ENCODE data around the gene FUOM. TPM values are rescaled to one million over a fixed set of nuclear protein-coding genes. Genes with fewer than 3 reads are reported as not detected.

The FUOM gene
- total and polyA plus RNA-seq, 4 donors, result 15.2 to 54.8 (median 24.9) TPM

GRCh38 chr10:133365461-133366129, 7.8 kb upstream of the FUOM start:
- no peak for ATAC-seq (ENCODE audit: low FRiP score)
- Histone ChIP-seq H3K27ac (ENCODE audit: low read depth in 1 of 2, low read length in 2 of 2) (no peak overlapping the region), H3K36me3 (ENCODE audit: control insufficient read depth in 1 of 2, insufficient read depth in 2 of 2, low read length in 1 of 2) (peaks cover 8 to 10% of the 10 kb centered on the region in 2 donors)

GRCh38 chr10:133364645-133365431, 7.0 kb upstream of the FUOM start:
- DNase-seq (peak in 1 of 2 donors; percentile 69), ATAC-seq (ENCODE audit: low FRiP score) (no peak)
- Histone ChIP-seq H3K4me1 (ENCODE audit: control insufficient read depth in 1 of 2, insufficient read depth in 2 of 2, low read length in 2 of 2) (no peaks in the 10 kb centered on the region), H3K27ac (ENCODE audit: low read depth in 1 of 2, low read length in 2 of 2) (no peak overlapping the region), H3K9me3 (ENCODE audit: control insufficient read depth, low read length) (no peaks in the 10 kb centered on the region), H3K27me3 (ENCODE audit: control insufficient read depth in 1 of 2, insufficient read depth in 2 of 2, low read length in 1 of 2) (no peaks in the 10 kb centered on the region), H3K36me3 (ENCODE audit: control insufficient read depth in 1 of 2, insufficient read depth in 2 of 2, low read length in 1 of 2) (peaks cover 8 to 10% of the 10 kb centered on the region in 2 donors), H3K4me3 (ENCODE audit: low read length in 2 of 2) (no peak overlapping the region)
- 86 to 89% methylated on average over 29 of the region's 29 CpGs for WGBS, 2 donors
- intact Hi-C loops (cut with DNase I), result no loop called here

More at GRCh38 chr10:133365461-133366129, 7.8 kb upstream of the FUOM start:
- 88% methylated on average over 13 of the region's 13 CpGs for WGBS, 2 donors
- intact Hi-C loops (cut with DNase I), result no loop called here
- Histone ChIP-seq H3K27me3 (ENCODE audit: control insufficient read depth in 1 of 2, insufficient read depth in 2 of 2, low read length in 1 of 2) (no peaks in the 10 kb centered on the region), H3K4me1 (ENCODE audit: control insufficient read depth in 1 of 2, insufficient read depth in 2 of 2, low read length in 2 of 2) (no peaks in the 10 kb centered on the region), H3K9me3 (ENCODE audit: control insufficient read depth, low read length) (no peaks in the 10 kb centered on the region), H3K4me3 (ENCODE audit: low read length in 2 of 2) (no peak overlapping the region)
- no peak for DNase-seq

- peaks cover 3 to 7% of the 10 kb centered on the region in 2 donors for H3K36me3 ChIP-seq (ENCODE audit: control insufficient read depth in 1 of 2, insufficient read depth in 2 of 2, low read length in 1 of 2)
- H3K27ac ChIP-seq (ENCODE audit: low read depth in 1 of 2, low read length in 2 of 2), result no peak overlapping the region
- H3K9me3 ChIP-seq (ENCODE audit: control insufficient read depth, low read length), result no peaks in the 10 kb centered on the region
- no peak overlapping the region for H3K4me3 ChIP-seq (ENCODE audit: low read length in 2 of 2)
- DNase-seq (no peak), ATAC-seq (ENCODE audit: low FRiP score) (no peak)
- intact Hi-C loops (cut with DNase I), result no loop called here
- 89 to 91% methylated on average over 13 of the region's 13 CpGs for WGBS, 2 donors
- H3K4me1 ChIP-seq (ENCODE audit: control insufficient read depth in 1 of 2, insufficient read depth in 2 of 2, low read length in 2 of 2), result no peaks in the 10 kb centered on the region
- no peaks in the 10 kb centered on the region for H3K27me3 ChIP-seq (ENCODE audit: control insufficient read depth in 1 of 2, insufficient read depth in 2 of 2, low read length in 1 of 2)
Measured at GRCh38 chr10:133362846-133363245, 5.0 kb upstream of the FUOM start.

- H3K4me1 ChIP-seq (ENCODE audit: control insufficient read depth in 1 of 2, insufficient read depth in 2 of 2, low read length in 2 of 2), result no peaks in the 10 kb centered on the region
- peaks cover 3 to 7% of the 10 kb centered on the region in 2 donors for H3K36me3 ChIP-seq (ENCODE audit: control insufficient read depth in 1 of 2, insufficient read depth in 2 of 2, low read length in 1 of 2)
- no peak overlapping the region for H3K4me3 ChIP-seq (ENCODE audit: low read length in 2 of 2)
- no peaks in the 10 kb centered on the region for H3K27me3 ChIP-seq (ENCODE audit: control insufficient read depth in 1 of 2, insufficient read depth in 2 of 2, low read length in 1 of 2)
- 80 to 81% methylated on average over 18 of the region's 18 CpGs for WGBS, 2 donors
- no peak overlapping the region for H3K27ac ChIP-seq (ENCODE audit: low read depth in 1 of 2, low read length in 2 of 2)
- ATAC-seq (ENCODE audit: low FRiP score) (no peak), DNase-seq (no peak)
- H3K9me3 ChIP-seq (ENCODE audit: control insufficient read depth, low read length), result no peaks in the 10 kb centered on the region
- intact Hi-C loops (cut with DNase I), result no loop called here
Measured at GRCh38 chr10:133361773-133362441, 4.1 kb upstream of the FUOM start.

- no peaks in the 10 kb centered on the region for H3K9me3 ChIP-seq (ENCODE audit: control insufficient read depth, low read length)
- H3K4me3 ChIP-seq (ENCODE audit: low read length in 2 of 2), result no peak overlapping the region
- WGBS, 2 donors, result 93 to 96% methylated on average over 5 of the region's 5 CpGs
- H3K4me1 ChIP-seq (ENCODE audit: control insufficient read depth in 1 of 2, insufficient read depth in 2 of 2, low read length in 2 of 2), result no peaks in the 10 kb centered on the region
- no peak for DNase-seq
- no peak for ATAC-seq (ENCODE audit: low FRiP score)
- no peaks in the 10 kb centered on the region for H3K27me3 ChIP-seq (ENCODE audit: control insufficient read depth in 1 of 2, insufficient read depth in 2 of 2, low read length in 1 of 2)
- H3K36me3 ChIP-seq (ENCODE audit: control insufficient read depth in 1 of 2, insufficient read depth in 2 of 2, low read length in 1 of 2), result peaks cover 0 to 7% of the 10 kb centered on the region in 2 donors
- intact Hi-C loops (cut with DNase I), result no loop called here
- no peak overlapping the region for H3K27ac ChIP-seq (ENCODE audit: low read depth in 1 of 2, low read length in 2 of 2)
Measured at GRCh38 chr10:133361227-133361626, 3.4 kb upstream of the FUOM start.

- Histone ChIP-seq H3K9me3 (ENCODE audit: control insufficient read depth, low read length) (no peaks in the 10 kb centered on the region), H3K27ac (ENCODE audit: low read depth in 1 of 2, low read length in 2 of 2) (no peak overlapping the region), H3K36me3 (ENCODE audit: control insufficient read depth in 1 of 2, insufficient read depth in 2 of 2, low read length in 1 of 2) (no peaks in the 10 kb centered on the region), H3K27me3 (ENCODE audit: control insufficient read depth in 1 of 2, insufficient read depth in 2 of 2, low read length in 1 of 2) (no peaks in the 10 kb centered on the region), H3K4me3 (ENCODE audit: low read length in 2 of 2) (no peak overlapping the region), H3K4me1 (ENCODE audit: control insufficient read depth in 1 of 2, insufficient read depth in 2 of 2, low read length in 2 of 2) (no peaks in the 10 kb centered on the region)
- intact Hi-C loops (cut with DNase I), result no loop called here
- ATAC-seq (ENCODE audit: low FRiP score), result no peak
- DNase-seq, result no peak
- 77 to 83% methylated on average over 17 of the region's 17 CpGs for WGBS, 2 donors
Measured at GRCh38 chr10:133359972-133360610, 2.3 kb upstream of the FUOM start.

GRCh38 chr10:133359554-133359971, 1.7 kb upstream of the FUOM start:
- WGBS, 2 donors, result 56 to 65% methylated on average over 6 of the region's 6 CpGs
- Histone ChIP-seq H3K27ac (ENCODE audit: low read depth in 1 of 2, low read length in 2 of 2) (no peak overlapping the region), H3K9me3 (ENCODE audit: control insufficient read depth, low read length) (no peaks in the 10 kb centered on the region), H3K4me1 (ENCODE audit: control insufficient read depth in 1 of 2, insufficient read depth in 2 of 2, low read length in 2 of 2) (no peaks in the 10 kb centered on the region), H3K36me3 (ENCODE audit: control insufficient read depth in 1 of 2, insufficient read depth in 2 of 2, low read length in 1 of 2) (no peaks in the 10 kb centered on the region), H3K4me3 (ENCODE audit: low read length in 2 of 2) (no peak overlapping the region), H3K27me3 (ENCODE audit: control insufficient read depth in 1 of 2, insufficient read depth in 2 of 2, low read length in 1 of 2) (no peaks in the 10 kb centered on the region)
- DNase-seq, result no peak
- intact Hi-C loops (cut with DNase I), result no loop called here
- no peak for ATAC-seq (ENCODE audit: low FRiP score)

- no peak for ATAC-seq (ENCODE audit: low FRiP score)
- 86 to 87% methylated on average over 11 of the region's 11 CpGs for WGBS, 2 donors
- Histone ChIP-seq H3K36me3 (ENCODE audit: control insufficient read depth in 1 of 2, insufficient read depth in 2 of 2, low read length in 1 of 2) (no peaks in the 10 kb centered on the region), H3K4me1 (ENCODE audit: control insufficient read depth in 1 of 2, insufficient read depth in 2 of 2, low read length in 2 of 2) (no peaks in the 10 kb centered on the region), H3K9me3 (ENCODE audit: control insufficient read depth, low read length) (no peaks in the 10 kb centered on the region), H3K27ac (ENCODE audit: low read depth in 1 of 2, low read length in 2 of 2) (no peak overlapping the region), H3K4me3 (ENCODE audit: low read length in 2 of 2) (no peak overlapping the region), H3K27me3 (ENCODE audit: control insufficient read depth in 1 of 2, insufficient read depth in 2 of 2, low read length in 1 of 2) (no peaks in the 10 kb centered on the region)
- intact Hi-C loops (cut with DNase I), result no loop called here
- no peak for DNase-seq
Measured at GRCh38 chr10:133358925-133359310, 1.1 kb upstream of the FUOM start.
